ENCODE measurements around the gene CA5A. TPM values are rescaled to one million over a fixed set of nuclear protein-coding genes. Genes with fewer than 3 reads are reported as not detected.
"Not testable (repeated sequence)": the region's sequence is repeated elsewhere in the genome, so short reads cannot be mapped to it uniquely, and the experiment has no call there.

CA5A gene
- total RNA-seq, 1 donor from 2014 or later = not detected

DNA sequence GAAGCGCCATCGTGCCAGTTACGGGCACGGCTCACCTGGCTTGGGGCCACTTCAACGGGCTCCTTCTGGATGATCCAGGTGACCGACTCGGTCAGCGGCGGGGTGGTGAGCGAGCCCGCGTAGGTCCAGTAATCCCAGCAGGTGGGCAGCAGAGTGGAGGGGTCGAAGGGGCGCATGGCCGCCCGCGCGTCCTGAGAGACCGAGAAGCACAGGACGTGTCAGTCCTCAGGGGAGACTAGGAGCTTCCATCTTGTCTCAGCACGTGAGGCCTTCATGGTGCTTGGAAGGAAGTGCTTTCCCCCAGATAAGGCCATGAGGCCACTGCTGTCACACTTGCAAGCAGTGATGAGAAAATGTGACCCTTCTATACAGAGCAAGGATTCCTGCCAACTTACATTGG lies 44.6 kb downstream of the CA5A start:
- ChIA-PET CTCF (interaction anchor here (1.2 kb wide), 1 partner anchor 15 kb away, joined by 3 read pairs; no protein-coding TSS in a partner anchor), POLR2A (no interaction called here)
- H3K27ac Mint-ChIP-seq = no peak overlapping the region
- H3K4me3 Mint-ChIP-seq = no peak overlapping the region
- ATAC-seq (ENCODE audit: low read depth) (no peak), DNase-seq (no peak)
- H3K36me3 Mint-ChIP-seq (ENCODE audit: low read depth) = no peaks in the 10 kb centered on the region
- peaks cover 24% of the 10 kb centered on the region for H3K4me1 Mint-ChIP-seq
- no peaks in the 10 kb centered on the region for H3K9me3 Mint-ChIP-seq
- intact Hi-C loops (cut with micrococcal nuclease) = no loop called here
- peaks cover 1% of the 10 kb centered on the region for H3K27me3 Mint-ChIP-seq
- TF ChIP-seq, protein P1, sequence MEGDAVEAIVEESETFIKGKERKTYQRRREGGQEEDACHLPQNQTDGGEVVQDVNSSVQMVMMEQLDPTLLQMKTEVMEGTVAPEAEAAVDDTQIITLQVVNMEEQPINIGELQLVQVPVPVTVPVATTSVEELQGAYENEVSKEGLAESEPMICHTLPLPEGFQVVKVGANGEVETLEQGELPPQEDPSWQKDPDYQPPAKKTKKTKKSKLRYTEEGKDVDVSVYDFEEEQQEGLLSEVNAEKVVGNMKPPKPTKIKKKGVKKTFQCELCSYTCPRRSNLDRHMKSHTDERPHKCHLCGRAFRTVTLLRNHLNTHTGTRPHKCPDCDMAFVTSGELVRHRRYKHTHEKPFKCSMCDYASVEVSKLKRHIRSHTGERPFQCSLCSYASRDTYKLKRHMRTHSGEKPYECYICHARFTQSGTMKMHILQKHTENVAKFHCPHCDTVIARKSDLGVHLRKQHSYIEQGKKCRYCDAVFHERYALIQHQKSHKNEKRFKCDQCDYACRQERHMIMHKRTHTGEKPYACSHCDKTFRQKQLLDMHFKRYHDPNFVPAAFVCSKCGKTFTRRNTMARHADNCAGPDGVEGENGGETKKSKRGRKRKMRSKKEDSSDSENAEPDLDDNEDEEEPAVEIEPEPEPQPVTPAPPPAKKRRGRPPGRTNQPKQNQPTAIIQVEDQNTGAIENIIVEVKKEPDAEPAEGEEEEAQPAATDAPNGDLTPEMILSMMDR (IDR thresholded peaks at IDR 0.05) = no peak

- POLR2A ChIA-PET = not testable (repeated sequence)
Measured at GRCh38 chr16:87889762-87890161, 46.6 kb downstream of the CA5A start.

DNA sequence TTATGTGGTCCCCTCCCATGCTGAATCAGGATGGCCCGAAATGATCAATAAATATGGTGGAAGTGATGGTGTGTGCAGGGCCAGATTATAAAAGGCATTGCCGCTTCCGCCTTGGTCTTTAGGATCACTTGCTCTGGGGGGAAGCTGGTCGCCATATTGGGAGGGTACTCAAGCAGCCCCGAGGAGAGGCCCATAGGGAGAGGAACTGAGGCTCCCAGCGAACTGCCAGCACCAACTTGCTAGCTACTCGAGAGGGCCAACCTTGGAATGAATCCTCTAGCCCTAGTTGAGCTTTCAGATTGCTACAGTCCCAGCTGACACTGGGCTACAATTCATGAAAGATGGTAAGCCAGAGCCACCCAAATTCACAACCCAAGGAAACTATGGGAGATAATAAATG lies 48.0 kb downstream of the CA5A start:
- H3K27ac Mint-ChIP-seq = not testable (repeated sequence)
- CTCF ChIA-PET = interaction anchor here (0.9 kb wide), 1 partner anchor 22 kb away, joined by 3 read pairs; no protein-coding TSS in a partner anchor
- POLR2A ChIA-PET = interaction anchor here (0.7 kb wide), 1 partner anchor 517 kb away, joined by 3 read pairs; no protein-coding TSS in a partner anchor

More at GRCh38 chr16:87889762-87890161, 46.6 kb downstream of the CA5A start:
- ATAC-seq (ENCODE audit: low read depth); H3K4me1 Mint-ChIP-seq; DNase-seq; CTCF ChIA-PET; H3K27ac Mint-ChIP-seq; H3K9me3 Mint-ChIP-seq; intact Hi-C loops (cut with micrococcal nuclease); H3K4me3 Mint-ChIP-seq; H3K27me3 Mint-ChIP-seq; H3K36me3 Mint-ChIP-seq (ENCODE audit: low read depth): not testable (repeated sequence)

GRCh38 chr16:87887931-87888330 lies 48.4 kb downstream of the CA5A start:
- CTCF ChIA-PET; ATAC-seq (ENCODE audit: low read depth); H3K27ac Mint-ChIP-seq; H3K9me3 Mint-ChIP-seq; DNase-seq; POLR2A ChIA-PET; H3K27me3 Mint-ChIP-seq; intact Hi-C loops (cut with micrococcal nuclease); H3K4me1 Mint-ChIP-seq; H3K4me3 Mint-ChIP-seq; H3K36me3 Mint-ChIP-seq (ENCODE audit: low read depth): not testable (repeated sequence)

More for the DNA sequence above, 48.0 kb downstream of the CA5A start:
- H3K4me3 Mint-ChIP-seq; H3K36me3 Mint-ChIP-seq (ENCODE audit: low read depth); DNase-seq; ATAC-seq (ENCODE audit: low read depth); H3K27me3 Mint-ChIP-seq; intact Hi-C loops (cut with micrococcal nuclease); H3K9me3 Mint-ChIP-seq; H3K4me1 Mint-ChIP-seq: not testable (repeated sequence)

DNA sequence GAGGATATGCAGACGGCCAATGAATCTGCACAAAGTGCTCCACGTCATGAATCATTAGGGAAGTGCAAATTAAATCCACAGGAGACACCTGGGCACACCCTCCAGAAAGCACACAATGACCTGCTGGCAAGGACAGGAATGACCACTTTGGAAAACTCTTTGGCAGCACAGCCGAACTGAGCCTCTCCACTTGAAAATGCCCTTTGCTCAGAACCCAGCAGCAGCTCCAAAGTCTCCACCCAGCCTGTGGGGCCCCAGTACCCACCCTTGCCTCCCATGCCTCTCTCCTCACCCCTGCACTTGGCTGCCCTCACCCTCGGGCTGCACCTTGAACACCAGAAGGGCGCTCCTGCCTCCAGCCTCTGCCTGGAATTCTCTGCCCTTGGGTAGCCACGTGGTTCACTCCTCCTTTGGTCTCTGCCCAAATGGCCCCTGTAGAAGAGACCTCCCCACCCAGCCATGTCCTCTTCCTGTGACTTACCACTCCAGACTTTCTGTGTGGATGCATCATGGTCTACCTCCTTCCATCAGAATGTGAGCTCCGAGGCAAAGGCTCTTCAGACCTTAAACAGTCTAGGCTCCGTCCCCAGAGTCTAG lies 50.9 kb downstream of the CA5A start:
- H3K4me1 Mint-ChIP-seq; POLR2A ChIA-PET; H3K36me3 Mint-ChIP-seq (ENCODE audit: low read depth); DNase-seq; H3K9me3 Mint-ChIP-seq; H3K4me3 Mint-ChIP-seq; intact Hi-C loops (cut with micrococcal nuclease); H3K27ac Mint-ChIP-seq; CTCF ChIA-PET; ATAC-seq (ENCODE audit: low read depth): not testable (repeated sequence)
- H3K27me3 Mint-ChIP-seq = peaks cover 10% of the 10 kb centered on the region

- intact Hi-C loops (cut with micrococcal nuclease) = no loop called here
- peaks cover 12% of the 10 kb centered on the region for H3K27me3 Mint-ChIP-seq
- H3K9me3 Mint-ChIP-seq = no peaks in the 10 kb centered on the region
- no peaks in the 10 kb centered on the region for H3K36me3 Mint-ChIP-seq (ENCODE audit: low read depth)
- no peak overlapping the region for H3K27ac Mint-ChIP-seq
- DNase-seq (no peak), ATAC-seq (ENCODE audit: low read depth) (no peak)
- H3K4me3 Mint-ChIP-seq = no peak overlapping the region
- ChIA-PET POLR2A (no interaction called here), CTCF (no interaction called here)
- H3K4me1 Mint-ChIP-seq = no peaks in the 10 kb centered on the region
- TF ChIP-seq, protein P1 (IDR thresholded peaks at IDR 0.05) = no peak
Measured at GRCh38 chr16:87882436-87883019, 53.8 kb downstream of the CA5A start.

All from activated B cell treated with CpG ODN at 0.5 μM for 24 hours (primary cell).